ENCODE measurements around the gene CLEC16A. TPM values are rescaled to one million over a fixed set of nuclear protein-coding genes. Genes with fewer than 3 reads are reported as not detected.

Gene CLEC16A
- total and polyA plus RNA-seq, 2 donors (not counting 1 experiment from before 2014, with no cell fraction given) = 21.9 to 79.5 TPM

- no peaks in the 10 kb centered on the region for H4K20me1 ChIP-seq (ENCODE audit: control insufficient read depth, insufficient read depth, low read length, poor library complexity, severe bottlenecking)
- H3K9me3 ChIP-seq (ENCODE audit: control extremely low read depth in 1 of 3, control insufficient read depth in 2 of 3, insufficient read depth in 1 of 3, low read length in 2 of 3) = no peaks in the 10 kb centered on the region
- peaks cover 0 to 24% of the 10 kb centered on the region in 2 experiments for H3K36me3 ChIP-seq (replicated peaks in 1 of 2; ENCODE audit: control extremely low read depth in 1 of 2, control insufficient read depth in 1 of 2, extremely low read depth in 1 of 2, insufficient read depth in 2 of 2, low read length in 1 of 2)
- no peak overlapping the region for H3K9ac ChIP-seq (ENCODE audit: low read length)
- Mint-ChIP-seq H3K4me1 (peaks cover 9% of the 10 kb centered on the region), H3K9me3 (ENCODE audit: insufficient read depth) (no peaks in the 10 kb centered on the region), H3K4me3 (no peak overlapping the region), H3K27ac (no peak overlapping the region), H3K27me3 (no peaks in the 10 kb centered on the region)
- H2AFZ ChIP-seq (ENCODE audit: insufficient read depth, low read depth, low read length, poor library complexity, severe bottlenecking) = no peak overlapping the region
- DNase-seq (no peak), ATAC-seq (ENCODE audit: low read depth) (no peak)
- POLR2A ChIA-PET = no interaction called here
- CTCF ChIA-PET = no interaction called here
- no peak overlapping the region for H3K4me3 ChIP-seq (ENCODE audit: control extremely low read depth in 1 of 5, extremely low read depth in 1 of 5, insufficient read depth in 1 of 5, low read depth in 2 of 5, low read length in 4 of 5)
- WGBS (ENCODE audit: insufficient coverage) = 100% methylated on average over 1 of the region's 5 CpGs
- intact Hi-C loops (cut with micrococcal nuclease) = no loop called here
- no peak overlapping the region for H3K4me2 ChIP-seq (replicated peaks; ENCODE audit: low read depth, low read length, poor library complexity, severe bottlenecking)
- H3K27ac ChIP-seq (ENCODE audit: low read length in 2 of 2) = no peak overlapping the region
- no peaks in the 10 kb centered on the region for H3K4me1 ChIP-seq (ENCODE audit: control insufficient read depth in 2 of 2, insufficient read depth in 2 of 2, low read length in 2 of 2)
- no peaks in the 10 kb centered on the region for H3K79me2 ChIP-seq (ENCODE audit: control insufficient read depth, insufficient read depth, low read length)
- H3K27me3 ChIP-seq (replicated peaks in 1 of 4; ENCODE audit: control extremely low read depth in 1 of 4, control insufficient read depth in 3 of 4, insufficient read depth in 4 of 4, low read length in 3 of 4) = no peaks in the 10 kb centered on the region
- TF ChIP-seq EZH2 (IDR thresholded peaks at IDR 0.05; ENCODE audit: borderline replicate concordance, insufficient read depth, low read depth, low read length, poor library complexity, severe bottlenecking) = no peak
- no peak for TF ChIP-seq CTCF (IDR thresholded peaks at IDR 0.05)
Measured at GRCh38 chr16:11117576-11118211, 173.3 kb downstream of the CLEC16A start.

GRCh38 chr16:11118479-11118878, 174.1 kb downstream of the CLEC16A start:
- POLR2A ChIA-PET = no interaction called here
- no peaks in the 10 kb centered on the region for H3K27me3 ChIP-seq (replicated peaks in 1 of 4; ENCODE audit: control extremely low read depth in 1 of 4, control insufficient read depth in 3 of 4, insufficient read depth in 4 of 4, low read length in 3 of 4)

More at GRCh38 chr16:11118479-11118878, 174.1 kb downstream of the CLEC16A start:
- Histone ChIP-seq H3K9me3 (ENCODE audit: control extremely low read depth in 1 of 3, control insufficient read depth in 2 of 3, insufficient read depth in 1 of 3, low read length in 2 of 3) (no peaks in the 10 kb centered on the region), H3K4me1 (ENCODE audit: control insufficient read depth in 2 of 2, insufficient read depth in 2 of 2, low read length in 2 of 2) (no peaks in the 10 kb centered on the region), H3K36me3 (replicated peaks in 1 of 2; ENCODE audit: control extremely low read depth in 1 of 2, control insufficient read depth in 1 of 2, extremely low read depth in 1 of 2, insufficient read depth in 2 of 2, low read length in 1 of 2) (peaks cover 0 to 31% of the 10 kb centered on the region in 2 experiments), H4K20me1 (ENCODE audit: control insufficient read depth, insufficient read depth, low read length, poor library complexity, severe bottlenecking) (no peaks in the 10 kb centered on the region), H3K4me3 (ENCODE audit: control extremely low read depth in 1 of 5, extremely low read depth in 1 of 5, insufficient read depth in 1 of 5, low read depth in 2 of 5, low read length in 4 of 5) (no peak overlapping the region), H3K27ac (ENCODE audit: low read length in 2 of 2) (no peak overlapping the region), H3K4me2 (replicated peaks; ENCODE audit: low read depth, low read length, poor library complexity, severe bottlenecking) (no peak overlapping the region), H2AFZ (ENCODE audit: insufficient read depth, low read depth, low read length, poor library complexity, severe bottlenecking) (no peak overlapping the region), H3K79me2 (ENCODE audit: control insufficient read depth, insufficient read depth, low read length) (no peaks in the 10 kb centered on the region), H3K9ac (ENCODE audit: low read length) (no peak overlapping the region)
- intact Hi-C loops (cut with micrococcal nuclease) = no loop called here
- H3K4me1 Mint-ChIP-seq = peaks cover 9% of the 10 kb centered on the region
- H3K4me3 Mint-ChIP-seq = no peak overlapping the region
- H3K27ac Mint-ChIP-seq = no peak overlapping the region
- TF ChIP-seq CTCF (IDR thresholded peaks at IDR 0.05) (no peak), EZH2 (IDR thresholded peaks at IDR 0.05; ENCODE audit: borderline replicate concordance, insufficient read depth, low read depth, low read length, poor library complexity, severe bottlenecking) (no peak)
- H3K27me3 Mint-ChIP-seq = no peaks in the 10 kb centered on the region
- DNase-seq (no peak), ATAC-seq (ENCODE audit: low read depth) (no peak)
- CTCF ChIA-PET = no interaction called here
- WGBS (ENCODE audit: insufficient coverage) = 100% methylated on average over 2 of the region's 2 CpGs
- H3K9me3 Mint-ChIP-seq (ENCODE audit: insufficient read depth) = no peaks in the 10 kb centered on the region
